Measurements from ENCODE around the gene CA12.
A peak's percentile ranks its signal among the peaks of the same experiment; 100 is the strongest.

The CA12 gene

GRCh38 chr15:63299943-63300575 is 81.6 kb downstream of the CA12 start:
- DNase-seq: no peak

DNA sequence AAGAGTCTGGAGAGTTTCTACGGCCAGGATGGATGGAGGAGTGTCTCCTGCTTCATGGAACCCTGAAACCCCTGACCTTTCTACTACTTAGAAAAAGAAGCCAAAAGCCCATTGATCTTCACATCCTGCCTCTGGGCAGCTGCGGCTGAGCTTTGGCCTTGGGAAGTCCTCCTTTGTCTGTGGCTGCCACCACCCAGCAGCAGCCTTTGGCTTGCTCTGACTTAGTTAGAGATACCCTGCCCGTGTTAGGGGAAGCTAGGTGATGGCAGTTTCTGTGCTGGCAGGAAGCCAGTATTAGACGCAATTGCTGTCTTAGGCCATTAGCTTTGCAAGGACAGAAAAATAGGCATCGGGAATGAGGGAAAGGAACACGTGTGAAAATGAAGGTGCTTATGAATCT is 85.5 kb downstream of the CA12 start:
- peak; percentile 6 for DNase-seq

GRCh38 chr15:63295341-63295740 is 86.3 kb downstream of the CA12 start:
- DNase-seq: no peak

DNA sequence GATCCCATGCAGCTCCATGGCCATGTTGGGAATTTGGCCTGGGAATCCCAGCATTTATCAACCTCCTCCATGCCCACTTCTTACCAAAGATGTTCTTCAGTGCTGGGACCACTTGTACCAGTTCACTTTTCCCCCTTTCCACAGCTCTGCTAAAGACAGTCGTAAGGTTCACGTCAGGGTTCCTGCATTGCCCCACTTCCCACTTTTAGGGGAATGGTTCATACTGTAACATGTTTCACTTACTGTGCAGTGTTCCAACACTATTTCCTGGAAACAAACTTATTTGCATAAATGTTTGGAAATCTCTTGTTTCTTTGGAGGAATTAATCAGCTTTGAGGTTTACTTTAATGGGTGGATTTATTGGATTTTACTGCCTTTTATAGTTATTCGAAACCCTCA is 87.3 kb downstream of the CA12 start:
- DNase-seq: no peak

DNA sequence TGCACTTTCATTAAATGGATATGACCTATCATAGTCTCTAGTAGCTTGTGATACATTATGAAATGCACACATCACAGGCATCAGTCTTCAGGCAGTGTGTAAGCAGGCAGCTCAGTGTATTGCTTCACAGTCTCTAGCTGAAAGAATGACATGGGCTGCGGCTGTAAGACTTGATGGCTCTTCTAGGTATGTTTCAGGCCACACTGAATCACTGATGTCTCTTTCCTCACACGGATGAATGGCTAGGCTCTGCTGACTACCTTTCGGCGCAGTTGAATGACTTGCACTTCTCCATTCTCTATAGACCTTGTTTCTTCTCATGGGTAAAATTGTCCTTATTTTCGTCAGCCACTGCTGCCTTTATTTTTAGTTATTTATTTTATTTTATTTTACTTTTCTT is 88.9 kb downstream of the CA12 start:
- no peak for DNase-seq

DNA sequence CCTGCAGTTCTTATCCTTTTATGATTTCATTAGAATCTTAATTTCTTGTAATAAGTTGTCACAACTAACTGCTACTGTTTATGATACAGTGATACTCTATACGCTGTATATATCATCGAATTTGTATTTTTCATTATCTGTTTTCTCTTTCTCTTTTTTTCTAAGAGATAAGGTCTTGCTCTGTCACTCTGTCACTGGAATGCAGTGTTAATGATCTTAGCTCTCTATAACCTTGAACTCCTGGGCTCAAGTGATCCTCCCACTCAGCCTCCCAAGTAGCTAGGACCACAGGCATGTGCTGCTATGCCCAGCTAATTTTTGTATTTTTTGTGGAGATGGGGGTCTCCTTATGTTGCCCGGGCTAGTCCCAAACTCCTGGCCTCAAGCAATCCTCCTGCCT is 89.4 kb downstream of the CA12 start:
- DNase-seq: no peak

DNA sequence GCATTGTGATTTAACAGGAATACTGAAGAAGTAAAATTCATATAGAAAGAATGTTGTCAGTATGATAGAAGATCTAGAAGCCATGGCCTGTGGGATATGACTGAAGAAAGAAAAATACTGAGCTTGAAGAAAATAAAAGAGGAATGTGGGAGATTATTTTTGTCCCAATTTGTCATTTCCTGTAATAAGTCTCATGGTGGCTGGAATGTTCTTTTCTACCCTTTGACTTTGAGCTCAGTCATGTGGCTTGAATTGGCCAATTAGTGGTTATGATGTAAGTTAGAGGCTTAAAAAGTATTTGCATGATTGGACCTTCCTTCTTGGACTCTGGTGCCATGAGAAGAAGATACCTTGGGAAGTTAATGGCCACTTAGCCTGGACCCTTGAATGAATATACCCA is 90.1 kb downstream of the CA12 start:
- no peak for DNase-seq

DNA sequence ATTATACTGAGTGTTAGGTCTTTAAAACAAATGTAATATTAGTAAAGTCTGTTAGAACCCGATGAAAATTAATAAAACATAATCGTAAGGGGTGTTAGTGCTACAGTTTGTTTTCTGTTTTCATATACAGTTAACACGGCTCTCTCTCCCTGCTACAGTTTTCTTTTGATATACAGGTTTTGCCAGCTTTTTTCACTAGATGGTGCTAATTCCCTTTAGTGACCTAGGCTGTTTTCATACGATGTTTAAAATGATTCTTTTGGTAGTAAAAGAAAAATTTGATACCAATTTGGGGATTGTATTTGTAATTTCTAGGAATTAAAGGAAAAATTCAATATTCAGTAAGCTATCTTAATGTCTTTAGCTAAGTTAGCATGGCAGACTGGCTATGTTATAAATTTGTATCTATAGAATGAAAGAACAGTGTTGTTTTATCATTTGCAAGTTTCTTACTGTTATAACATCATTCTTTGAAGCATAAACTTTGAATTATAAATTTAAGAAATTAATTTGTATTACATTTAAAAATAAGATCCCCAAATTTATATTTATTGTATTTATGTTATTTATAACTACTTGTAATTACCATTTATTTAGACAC is 92.8 kb downstream of the CA12 start:
- no peak for DNase-seq

GRCh38 chr15:63288342-63288741 is 93.3 kb downstream of the CA12 start:
- no peak for DNase-seq

DNA sequence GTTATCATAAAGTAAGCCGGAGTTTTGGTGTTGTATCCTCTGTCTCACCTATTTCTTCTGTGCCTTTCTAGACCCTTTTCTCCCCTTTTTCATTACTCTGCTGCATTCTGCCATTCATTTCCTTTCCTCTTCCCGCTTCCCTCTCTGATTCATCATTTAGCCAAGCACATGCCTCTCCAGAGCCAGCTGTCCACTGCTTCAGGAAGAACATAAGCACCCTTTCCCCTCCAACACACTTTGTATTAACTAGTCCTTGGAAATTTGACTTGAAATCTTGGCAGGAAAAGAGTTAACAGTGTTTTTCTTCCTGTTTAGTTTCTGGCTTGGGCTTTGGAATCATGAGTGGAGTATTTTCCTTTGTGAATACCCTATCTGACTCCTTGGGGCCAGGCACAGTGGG is 94.5 kb downstream of the CA12 start:
- no peak for DNase-seq

- no peak for DNase-seq
Observed at GRCh38 chr15:63284335-63284734, 97.3 kb downstream of the CA12 start.

- no peak for DNase-seq
Observed at GRCh38 chr15:63283126-63283525, 98.5 kb downstream of the CA12 start.

- no peak for DNase-seq
Observed at GRCh38 chr15:63277893-63278456, 103.7 kb downstream of the CA12 start.

DNA sequence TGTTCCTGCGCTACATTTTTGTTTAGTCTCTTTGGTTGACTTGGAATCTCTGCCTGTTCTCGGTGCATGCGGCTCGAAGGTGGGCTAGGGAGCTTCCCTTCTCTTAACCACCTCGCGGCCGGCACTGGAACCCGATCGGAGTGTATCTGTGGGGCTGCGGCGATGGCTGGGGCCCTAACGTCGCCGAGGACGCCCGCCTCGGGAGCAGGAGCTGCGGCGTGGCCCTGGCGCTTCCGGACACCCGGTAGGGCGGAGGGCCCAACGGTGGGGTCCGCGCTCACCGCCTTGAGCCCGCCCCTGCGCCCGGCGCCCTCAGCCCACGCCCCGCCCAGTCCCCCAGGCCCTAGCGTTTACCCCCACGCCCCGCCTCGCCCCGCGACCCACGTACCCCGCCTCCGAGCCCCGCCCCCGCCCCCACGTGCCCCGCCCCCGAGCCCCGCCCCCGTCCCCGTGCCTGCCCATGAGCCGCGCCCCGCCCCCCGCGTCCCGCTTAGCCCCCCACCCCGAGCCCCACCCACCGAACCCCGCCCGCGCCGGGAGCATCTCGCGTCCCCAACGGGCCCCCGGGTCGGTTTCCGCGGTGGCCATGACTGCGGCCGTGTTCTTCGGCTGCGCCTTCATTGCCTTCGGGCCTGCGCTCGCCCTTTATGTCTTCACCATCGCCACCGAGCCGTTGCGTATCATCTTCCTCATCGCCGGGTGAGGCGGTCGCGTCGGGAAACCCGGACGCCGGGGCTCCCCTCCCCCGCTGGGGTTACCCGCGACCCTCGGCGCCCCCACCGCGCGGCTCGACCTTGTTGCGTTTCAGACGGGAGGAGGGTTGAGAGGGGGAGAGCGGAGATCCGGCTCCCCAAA is 104.4 kb downstream of the CA12 start, which contains the start of gene APH1B:
Gene APH1B, plus strand, starts transcription at position 568 of the 855 bp plus-strand sequence. Its CDS starts 19 bp downstream, at position 587.
- DNase-seq: peak; percentile 81

DNA sequence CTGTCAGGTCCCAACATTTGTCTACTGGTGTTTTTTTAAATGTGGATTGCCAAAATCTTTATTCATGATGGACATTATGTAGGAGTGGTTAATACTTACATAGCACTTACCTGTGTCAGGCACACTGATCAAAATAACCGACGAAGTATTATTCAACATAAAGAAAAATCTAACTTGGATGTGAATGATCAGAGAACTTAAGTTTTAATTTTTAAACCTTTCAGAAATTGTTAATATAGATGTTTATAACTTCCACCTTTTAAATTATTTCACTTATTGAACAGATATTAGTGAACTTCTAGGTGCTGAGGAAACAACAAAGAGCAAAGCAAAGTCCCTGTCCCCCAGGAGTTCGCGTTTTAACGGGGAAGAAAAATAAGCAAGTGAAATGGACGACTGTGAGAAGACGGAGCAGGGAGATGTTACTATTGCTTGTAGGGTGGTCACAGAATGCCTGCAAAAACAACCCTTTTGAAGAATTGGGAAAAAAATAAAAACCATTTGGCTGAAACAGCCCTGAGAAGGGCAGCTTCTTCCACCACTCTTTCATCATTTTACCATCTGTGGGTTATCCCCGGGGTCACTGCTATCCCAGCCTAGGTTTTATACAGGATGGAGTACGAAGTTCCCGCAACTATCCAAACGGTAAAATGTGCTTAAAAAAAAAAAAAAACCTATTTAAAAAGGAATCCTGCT is 105.2 kb downstream of the CA12 start:
- no peak for DNase-seq

DNA sequence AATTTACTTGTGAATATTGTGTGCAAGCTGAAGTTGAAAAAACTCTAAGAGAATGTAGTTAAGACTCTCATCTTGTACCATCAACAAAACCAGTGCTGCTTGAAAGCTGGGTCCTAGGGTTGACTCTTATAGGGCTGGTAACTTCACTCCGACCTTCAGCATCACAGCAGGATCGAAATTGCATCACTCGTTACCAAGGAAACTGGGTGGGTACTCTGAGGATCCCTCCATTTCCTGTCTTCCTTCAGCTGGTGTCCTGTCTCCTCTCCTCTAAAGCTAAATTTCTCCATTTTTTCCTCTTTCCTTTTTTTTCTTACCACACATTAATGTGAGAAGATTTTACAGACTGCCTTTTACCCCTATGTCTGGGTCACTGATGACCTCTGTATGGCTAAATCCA is 107.2 kb downstream of the CA12 start:
- DNase-seq: no peak
